ENCODE results near the gene PRKG1.
"Not testable (repeated sequence)": the region's sequence is repeated elsewhere in the genome, so short reads cannot be mapped to it uniquely, and the experiment has no call there.

PRKG1 gene

GRCh38 chr10:51285601-51286000 lies 211.3 kb downstream of the PRKG1 start:
- DNase-seq, result no peak

DNA sequence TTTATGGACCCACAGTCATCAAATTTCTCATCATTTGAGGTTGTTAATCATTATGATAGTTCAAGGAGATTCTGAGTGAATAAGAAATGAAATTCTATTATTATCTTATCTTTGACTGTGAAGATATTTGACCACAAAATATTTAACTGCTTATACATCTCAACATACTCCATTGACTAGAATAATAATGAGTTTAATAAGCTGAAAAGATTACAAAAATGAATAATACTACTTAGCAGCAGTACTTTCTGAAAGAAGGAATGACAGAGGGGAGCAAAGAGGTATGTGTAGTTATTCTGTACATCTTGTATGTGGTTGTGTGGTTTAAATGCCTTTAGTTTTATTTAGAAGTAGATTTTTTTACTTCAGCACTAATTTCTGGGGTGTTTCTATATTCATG lies 214.2 kb downstream of the PRKG1 start:
- no peak for DNase-seq

GRCh38 chr10:51289519-51289918 lies 215.2 kb downstream of the PRKG1 start:
- DNase-seq, result no peak

DNA sequence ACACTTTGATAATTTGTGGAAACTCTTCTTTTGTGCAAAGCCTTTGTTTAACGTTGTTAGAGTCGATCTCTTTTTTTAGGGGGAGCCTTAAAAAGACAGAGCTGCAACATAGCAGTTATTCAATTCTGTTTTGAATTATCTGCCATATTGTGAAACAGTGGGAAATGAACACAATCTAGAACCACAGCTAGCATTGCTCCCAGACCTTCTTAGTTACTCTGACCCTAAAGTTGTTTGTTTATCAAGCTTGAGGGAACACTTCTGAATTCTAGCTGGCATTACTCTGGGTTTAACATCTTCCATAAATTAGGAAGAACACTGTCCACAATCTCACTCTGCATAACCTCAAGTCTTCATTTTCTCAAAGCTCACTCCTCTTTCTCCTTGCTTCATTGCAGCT lies 217.7 kb downstream of the PRKG1 start:
- no peak for DNase-seq

- no peak for DNase-seq
Measured at GRCh38 chr10:51297438-51297837, 223.2 kb downstream of the PRKG1 start.

DNA sequence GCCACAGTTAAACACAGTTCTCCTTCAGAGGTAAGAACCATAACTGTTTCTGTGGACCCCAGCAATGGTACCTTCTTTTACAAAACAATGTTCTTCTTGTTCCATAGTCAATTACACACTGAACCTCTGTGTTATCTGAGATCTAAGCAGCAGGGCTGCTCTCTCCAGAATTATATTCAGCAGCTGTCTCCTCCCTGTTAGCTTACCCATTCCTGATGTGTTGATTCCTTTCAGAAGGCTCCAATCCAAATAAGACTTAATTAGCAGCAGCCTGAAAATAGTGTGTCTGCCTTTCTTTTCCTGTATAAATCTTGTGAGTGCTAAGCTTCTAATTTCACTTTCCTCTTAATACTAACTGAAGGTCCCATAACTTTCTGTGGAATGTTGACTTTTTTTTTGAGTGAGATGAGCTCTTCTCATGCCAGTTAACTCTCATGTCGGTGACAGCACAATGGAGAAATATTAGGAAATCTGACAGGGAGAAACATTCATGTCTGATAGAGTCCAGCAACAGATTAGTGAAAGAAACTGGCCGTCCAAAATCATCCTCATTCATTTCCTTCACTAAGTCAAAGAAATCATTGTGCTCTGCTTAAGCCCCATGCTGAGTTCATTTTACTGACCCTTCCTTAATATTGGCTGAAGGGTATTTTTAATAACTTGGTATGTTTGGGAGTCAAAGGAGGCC lies 226.5 kb downstream of the PRKG1 start:
- DNase-seq, result no peak

DNA sequence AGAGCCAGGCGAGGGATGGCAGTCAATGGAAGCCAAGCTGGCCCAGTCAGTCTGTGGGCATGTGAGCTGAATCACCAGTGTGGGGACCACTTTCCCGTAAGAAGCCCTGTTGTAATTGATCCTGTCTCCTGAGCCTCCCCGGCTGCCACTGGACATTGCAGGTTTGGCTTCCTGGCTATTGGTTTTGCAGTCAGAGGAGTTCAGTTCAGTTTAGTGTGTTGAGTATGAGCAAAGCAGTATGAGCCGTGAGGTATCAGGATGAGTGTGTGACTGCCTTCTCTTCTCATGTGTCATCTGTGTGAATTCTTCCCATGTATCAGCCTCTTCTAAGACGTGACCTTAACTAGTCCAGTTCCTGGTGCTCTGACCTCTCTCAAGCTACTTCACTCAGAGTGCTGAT lies 227.4 kb downstream of the PRKG1 start:
- DNase-seq, result no peak

DNA sequence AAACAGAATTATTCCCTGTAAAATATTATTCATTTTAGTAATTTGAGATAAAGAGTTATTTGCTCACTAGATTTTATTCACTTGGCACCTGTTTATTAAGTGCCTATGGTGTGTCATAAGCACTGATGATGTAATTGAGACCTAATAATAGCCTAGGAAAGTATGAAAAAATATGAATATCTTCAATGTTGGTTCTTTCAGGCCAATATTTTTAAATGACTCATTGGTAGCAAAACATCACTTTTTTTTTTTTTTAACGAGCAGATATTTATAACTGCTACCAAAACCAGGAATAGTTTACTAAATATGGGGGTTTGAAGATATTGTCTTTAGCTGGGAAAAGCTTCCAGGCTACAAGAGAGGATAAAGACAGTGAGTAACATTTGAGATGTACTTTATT lies 228.0 kb downstream of the PRKG1 start:
- no peak for DNase-seq

GRCh38 chr10:51308116-51308515 lies 233.8 kb downstream of the PRKG1 start:
- no peak for DNase-seq

DNA sequence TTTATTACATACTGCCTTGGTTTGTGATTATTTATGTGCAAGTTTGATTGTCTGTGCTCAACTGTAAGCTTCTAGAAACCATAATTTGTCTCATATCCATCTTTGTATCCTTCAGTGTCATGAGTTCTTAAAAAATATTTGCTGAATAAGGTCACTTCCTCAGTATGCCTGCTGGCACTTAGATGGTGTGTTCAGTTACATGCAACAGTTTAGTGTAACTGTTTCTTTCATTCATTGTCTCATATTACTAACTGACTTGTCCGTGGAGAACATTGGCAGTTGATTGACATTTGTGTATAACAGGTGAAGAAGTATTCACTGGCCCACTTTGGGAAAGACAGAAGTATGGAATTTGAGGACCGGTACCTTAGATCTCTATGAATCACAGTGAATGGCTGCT lies 236.9 kb downstream of the PRKG1 start:
- DNase-seq, result no peak

- no peak for DNase-seq
Measured at GRCh38 chr10:51312817-51313216, 238.5 kb downstream of the PRKG1 start.

- no peak for DNase-seq
Measured at GRCh38 chr10:51313251-51313650, 239.0 kb downstream of the PRKG1 start.

DNA sequence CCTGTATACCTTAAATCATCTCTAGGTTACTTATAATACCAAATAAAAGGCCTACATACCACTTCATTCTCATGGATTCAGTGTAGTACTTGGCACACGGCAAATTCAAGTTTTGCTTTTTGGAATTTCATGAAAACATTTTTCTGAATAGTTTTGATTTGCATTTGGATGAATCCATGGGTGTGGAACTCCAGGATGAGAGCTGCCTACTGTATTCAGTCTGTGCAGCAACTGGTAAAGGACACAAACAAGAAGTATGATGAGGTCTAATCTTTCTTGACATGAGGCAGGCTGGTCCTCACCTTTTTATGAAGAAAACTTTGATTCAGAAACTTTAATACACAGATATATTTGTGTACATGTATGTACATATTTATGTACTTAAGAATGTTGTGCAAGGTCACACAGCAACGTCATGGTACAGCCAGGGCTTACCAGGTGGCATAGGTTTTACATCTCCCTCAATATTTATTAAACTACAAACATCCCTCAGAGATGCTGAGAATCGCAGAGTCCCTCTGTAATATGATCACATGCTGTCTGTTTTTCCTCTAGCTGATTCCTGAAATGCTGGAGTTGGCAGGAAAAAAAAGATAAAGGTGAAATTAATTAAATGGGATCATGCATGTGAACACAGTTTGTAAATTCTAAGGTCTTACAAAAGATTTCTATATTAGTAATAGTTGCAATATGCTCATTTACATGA lies 239.6 kb downstream of the PRKG1 start:
- DNase-seq, result no peak

GRCh38 chr10:51314481-51314880 lies 240.2 kb downstream of the PRKG1 start:
- DNase-seq, result no peak

GRCh38 chr10:51318399-51319172 lies 244.3 kb downstream of the PRKG1 start:
- DNase-seq, result no peak

DNA sequence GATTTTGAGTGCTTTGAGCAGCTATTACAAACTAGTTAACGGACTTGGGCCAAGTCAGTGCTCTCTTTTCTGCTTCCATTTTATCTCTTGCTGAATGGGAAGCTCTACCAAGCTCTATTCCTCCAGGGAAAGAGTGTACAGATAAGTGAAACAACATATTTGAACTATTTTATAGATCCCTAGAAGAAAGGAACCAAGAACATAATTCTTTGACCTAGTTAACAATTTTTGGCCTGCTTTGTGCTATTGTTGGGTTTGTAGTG lies 244.8 kb downstream of the PRKG1 start:
- DNase-seq, result no peak

- DNase-seq, result no peak
Measured at GRCh38 chr10:51321300-51321699, 247.0 kb downstream of the PRKG1 start.

DNA sequence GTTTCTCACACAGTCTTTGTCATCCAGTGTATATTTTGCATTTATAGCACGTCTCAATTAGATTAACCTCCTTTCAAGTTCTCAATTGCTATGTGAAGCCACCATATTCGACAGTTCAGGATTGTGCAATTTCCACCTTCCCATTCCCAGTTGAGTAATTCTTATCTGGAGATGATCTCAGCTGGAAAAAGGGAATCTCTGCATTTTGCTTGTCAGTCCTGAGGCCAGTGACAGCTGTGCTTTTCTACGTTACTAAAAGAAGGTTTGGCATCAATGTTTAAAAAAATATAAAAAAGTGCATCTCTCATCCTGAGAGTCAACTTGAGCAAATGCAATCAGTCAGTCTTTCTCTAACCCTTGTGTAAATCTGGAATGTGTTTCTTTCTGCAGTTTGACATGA lies 247.7 kb downstream of the PRKG1 start:
- no peak for DNase-seq

GRCh38 chr10:51325649-51326048 lies 251.4 kb downstream of the PRKG1 start:
- DNase-seq, result no peak

- no peak for DNase-seq
Measured at GRCh38 chr10:51326174-51326573, 251.9 kb downstream of the PRKG1 start.

- no peak for DNase-seq
Measured at GRCh38 chr10:51327432-51327831, 253.1 kb downstream of the PRKG1 start.

GRCh38 chr10:51340366-51340765 lies 266.1 kb downstream of the PRKG1 start:
- DNase-seq, result no peak

DNA sequence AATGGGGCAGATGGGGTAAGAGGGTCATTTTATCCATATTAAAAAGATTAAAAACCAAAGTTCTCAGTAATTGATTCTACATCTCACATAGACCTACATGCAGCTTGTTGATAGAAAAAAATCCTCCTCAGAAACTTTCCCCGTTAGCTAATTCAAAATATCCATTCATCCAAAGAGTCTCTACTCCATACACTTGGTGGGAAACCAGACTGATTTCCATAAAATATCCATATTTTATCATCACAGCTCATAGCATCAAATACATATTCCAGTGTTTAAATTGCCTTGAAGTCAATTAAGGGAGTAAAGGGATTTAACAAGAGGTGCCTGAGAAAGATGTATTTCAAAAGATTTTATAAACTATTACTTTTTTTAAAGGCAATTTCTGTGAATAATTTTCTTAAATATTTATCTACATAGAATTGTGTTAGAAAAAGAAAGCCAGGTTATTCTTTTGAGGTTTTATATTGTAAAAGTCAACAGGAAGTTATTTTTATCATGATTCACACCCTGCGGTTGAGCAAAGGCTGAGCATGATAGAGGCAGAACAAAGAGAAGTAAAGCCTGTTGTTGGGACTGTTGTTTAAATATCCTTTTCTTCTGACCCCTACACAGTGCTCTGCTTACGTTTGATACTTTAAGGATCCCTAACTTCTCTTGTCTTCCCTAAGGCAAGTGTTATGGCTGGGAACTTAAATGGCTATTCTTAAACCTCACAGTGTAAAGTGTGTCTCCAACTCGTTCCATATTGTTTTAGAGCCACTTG lies 266.7 kb downstream of the PRKG1 start:
- peak; percentile 7 for DNase-seq

DNA sequence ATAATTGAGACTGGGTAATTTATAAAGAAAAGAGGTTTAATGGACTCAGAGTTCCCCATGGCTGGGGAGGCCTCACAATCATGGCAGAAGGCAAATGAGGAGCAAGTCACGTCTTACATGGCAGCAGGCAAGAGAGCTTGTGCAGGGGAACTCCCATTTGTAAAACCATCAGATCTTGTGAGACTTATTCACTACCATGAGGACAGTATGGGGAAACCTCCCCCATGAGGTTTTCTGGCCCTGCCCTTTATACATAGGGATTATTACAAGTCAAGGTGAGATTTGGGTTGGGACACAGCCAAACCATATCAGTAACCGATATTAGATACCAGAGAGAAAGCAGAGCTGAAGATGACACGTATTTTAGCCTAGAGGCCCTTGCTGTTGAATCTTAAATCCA lies 267.5 kb downstream of the PRKG1 start:
- DNase-seq, result not testable (repeated sequence)
